HepG2 (cell line): Measurements from ENCODE around the gene TAF6. TPM values are rescaled to one million over a fixed set of nuclear protein-coding genes. Genes with fewer than 3 reads are reported as not detected.

Experiments
- GZF1 ChIP-seq: sonication (generic); formaldehyde crosslinking; IDR thresholded peaks from 2 replicates; pipeline ENCODE4 v1.5.1; 2020; ENCODE audit warnings: mild to moderate bottlenecking, missing genetic modification reagents
- JUN ChIP-seq: sonication (generic); formaldehyde crosslinking; IDR thresholded peaks from 2 replicates; pipeline ENCODE4 v1.4.0; 2020; ENCODE audit warnings: mild to moderate bottlenecking, missing genetic modification reagents
- KDM6A ChIP-seq: IDR thresholded peaks from 2 replicates; pipeline ENCODE4 v1.6.1; 2016; ENCODE audit warnings: low read depth
- MTERF4 ChIP-seq: sonication (generic); formaldehyde crosslinking; IDR thresholded peaks from 2 replicates; pipeline ENCODE4 v1.8.0; 2023; ENCODE audit warnings: mild to moderate bottlenecking, missing genetic modification reagents
- NR2F2 ChIP-seq: IDR thresholded peaks from 2 replicates; pipeline ENCODE4 v1.6.1; 2012; ENCODE audit warnings: low read depth, inconsistent platforms, borderline replicate concordance
- RFXANK ChIP-seq: IDR thresholded peaks from 2 replicates; pipeline ENCODE4 v1.6.1; 2016
- SKI ChIP-seq: fragments of 450-650 bp; IDR thresholded peaks from one replicate; pipeline ENCODE4 v1.6.1; 2018; ENCODE audit warnings: mild to moderate bottlenecking; ENCODE audit not compliant: partially characterized antibody
- SMAD9 ChIP-seq: sonication (generic); formaldehyde crosslinking; IDR thresholded peaks from 2 replicates; pipeline ENCODE4 v1.5.1; 2020; ENCODE audit warnings: mild to moderate bottlenecking, missing genetic modification reagents
- ZNF34 ChIP-seq: sonication (generic); formaldehyde crosslinking; IDR thresholded peaks from 2 replicates; pipeline ENCODE4 v1.4.0; 2020; ENCODE audit warnings: mild to moderate bottlenecking, missing genetic modification reagents, borderline replicate concordance
- ZNF558 ChIP-seq: sonication (generic); formaldehyde crosslinking; IDR thresholded peaks from 2 replicates; pipeline ENCODE4 v1.9.0; 2022; ENCODE audit warnings: mild to moderate bottlenecking, missing genetic modification reagents, borderline replicate concordance
- ZNF770 ChIP-seq: sonication (generic); formaldehyde crosslinking; IDR thresholded peaks from 2 replicates; pipeline ENCODE4 v1.5.0; 2020; ENCODE audit warnings: mild to moderate bottlenecking, missing genetic modification reagents
- ZSCAN21 ChIP-seq: sonication (generic); formaldehyde crosslinking; IDR thresholded peaks from 2 replicates; pipeline ENCODE4 v1.8.0; 2022; ENCODE audit warnings: mild to moderate bottlenecking, missing genetic modification reagents, moderate library complexity, borderline replicate concordance
- ZZZ3 ChIP-seq: sonication (generic); formaldehyde crosslinking; IDR thresholded peaks from 2 replicates; pipeline ENCODE4 v1.4.0; 2020; ENCODE audit warnings: missing genetic modification reagents, mild to moderate bottlenecking, borderline replicate concordance
- polyA plus RNA-seq, 8 experiments: library from polyadenylated mRNA; depleted of rRNA in 3 of 8; stranded (reverse) in 7 of 8; unstranded in 1 of 8; fragments of >200 nt; fragmentation: Illumina TruSeq in 4 of 8; extraction: Trizol in 4 of 8; gene quantifications; 2 replicates each; pipeline versions ENCODE4 v1.2.1 to v1.2.3, GENCODE V29; 2011 to 2016; ENCODE audit warnings: low read depth in 4 of 8, missing spikeins in 1 of 8, mixed read lengths in 1 of 8; ENCODE audit not compliant: insufficient read depth in 1 of 8
- total RNA-seq, 5 experiments: library from RNA; depleted of rRNA; stranded (reverse); fragments of >200 nt; fragmentation: Illumina TruSeq; extraction: Trizol; gene quantifications; 2 replicates each; pipeline ENCODE4 v1.2.3, GENCODE V29; 2016; ENCODE audit warnings: low read depth in 1 of 5
- TF ChIP-seq, protein P1 (sequence below): sonication (generic); formaldehyde crosslinking; IDR thresholded peaks from 2 replicates; pipeline ENCODE4 v1.4.0; 2020; ENCODE audit warnings: mild to moderate bottlenecking, missing genetic modification reagents
- TF ChIP-seq, protein P2 (sequence below): sonication (generic); formaldehyde crosslinking; IDR thresholded peaks from 2 replicates; pipeline ENCODE4 v1.4.0; 2020; ENCODE audit warnings: mild to moderate bottlenecking, low read depth, missing genetic modification reagents
- TF ChIP-seq, protein P3 (sequence below): sonication (generic); formaldehyde crosslinking; IDR thresholded peaks from 2 replicates; pipeline ENCODE4 v1.8.0; 2022; ENCODE audit warnings: mild to moderate bottlenecking, missing genetic modification reagents, moderate library complexity

The TAF6 gene
- total and polyA plus RNA-seq, 2 of the 13 experiments (the other 11 are each of a cell fraction or from before 2014, with no cell fraction given): 12.9 to 18.8 TPM

GRCh38 chr7:100126239-100126930 lies 7.2 kb upstream of the TAF6 start (continued):
- TF ChIP-seq ZNF770 (CRISPR knock-in tag) (peak; percentile 77), ZNF558 (CRISPR knock-in tag) (no peak), ZSCAN21 (CRISPR knock-in tag) (peak; percentile 22; the same call in 1 of the 2 replicates), RFXANK (CRISPR knock-in tag) (no peak), GZF1 (CRISPR knock-in tag) (no peak), ZNF34 (CRISPR knock-in tag) (no peak), SMAD9 (0 out of 2 replicates have a peak, but pooled peaks have one; percentile 9), MTERF4 (CRISPR knock-in tag) (peak; percentile 40; the same call in 1 of the 2 replicates), ZZZ3 (CRISPR knock-in tag) (no peak), KDM6A (no peak), SKI (peak; percentile 8), JUN (CRISPR knock-in tag) (0 out of 2 replicates have a peak, but pooled peaks have one; percentile 25), NR2F2 (no peak)
- TF ChIP-seq, protein P1, sequence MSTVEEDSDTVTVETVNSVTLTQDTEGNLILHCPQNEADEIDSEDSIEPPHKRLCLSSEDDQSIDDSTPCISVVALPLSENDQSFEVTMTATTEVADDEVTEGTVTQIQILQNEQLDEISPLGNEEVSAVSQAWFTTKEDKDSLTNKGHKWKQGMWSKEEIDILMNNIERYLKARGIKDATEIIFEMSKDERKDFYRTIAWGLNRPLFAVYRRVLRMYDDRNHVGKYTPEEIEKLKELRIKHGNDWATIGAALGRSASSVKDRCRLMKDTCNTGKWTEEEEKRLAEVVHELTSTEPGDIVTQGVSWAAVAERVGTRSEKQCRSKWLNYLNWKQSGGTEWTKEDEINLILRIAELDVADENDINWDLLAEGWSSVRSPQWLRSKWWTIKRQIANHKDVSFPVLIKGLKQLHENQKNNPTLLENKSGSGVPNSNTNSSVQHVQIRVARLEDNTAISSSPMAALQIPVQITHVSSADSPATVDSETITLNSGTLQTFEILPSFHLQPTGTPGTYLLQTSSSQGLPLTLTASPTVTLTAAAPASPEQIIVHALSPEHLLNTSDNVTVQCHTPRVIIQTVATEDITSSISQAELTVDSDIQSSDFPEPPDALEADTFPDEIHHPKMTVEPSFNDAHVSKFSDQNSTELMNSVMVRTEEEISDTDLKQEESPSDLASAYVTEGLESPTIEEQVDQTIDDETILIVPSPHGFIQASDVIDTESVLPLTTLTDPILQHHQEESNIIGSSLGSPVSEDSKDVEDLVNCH (CRISPR knock-in tag): no peak
- TF ChIP-seq, protein P2, sequence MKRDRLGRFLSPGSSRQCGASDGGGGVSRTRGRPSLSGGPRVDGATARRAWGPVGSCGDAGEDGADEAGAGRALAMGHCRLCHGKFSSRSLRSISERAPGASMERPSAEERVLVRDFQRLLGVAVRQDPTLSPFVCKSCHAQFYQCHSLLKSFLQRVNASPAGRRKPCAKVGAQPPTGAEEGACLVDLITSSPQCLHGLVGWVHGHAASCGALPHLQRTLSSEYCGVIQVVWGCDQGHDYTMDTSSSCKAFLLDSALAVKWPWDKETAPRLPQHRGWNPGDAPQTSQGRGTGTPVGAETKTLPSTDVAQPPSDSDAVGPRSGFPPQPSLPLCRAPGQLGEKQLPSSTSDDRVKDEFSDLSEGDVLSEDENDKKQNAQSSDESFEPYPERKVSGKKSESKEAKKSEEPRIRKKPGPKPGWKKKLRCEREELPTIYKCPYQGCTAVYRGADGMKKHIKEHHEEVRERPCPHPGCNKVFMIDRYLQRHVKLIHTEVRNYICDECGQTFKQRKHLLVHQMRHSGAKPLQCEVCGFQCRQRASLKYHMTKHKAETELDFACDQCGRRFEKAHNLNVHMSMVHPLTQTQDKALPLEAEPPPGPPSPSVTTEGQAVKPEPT (CRISPR knock-in tag): 0 out of 2 replicates have a peak, but pooled peaks have one; percentile 1
- TF ChIP-seq, protein P3, sequence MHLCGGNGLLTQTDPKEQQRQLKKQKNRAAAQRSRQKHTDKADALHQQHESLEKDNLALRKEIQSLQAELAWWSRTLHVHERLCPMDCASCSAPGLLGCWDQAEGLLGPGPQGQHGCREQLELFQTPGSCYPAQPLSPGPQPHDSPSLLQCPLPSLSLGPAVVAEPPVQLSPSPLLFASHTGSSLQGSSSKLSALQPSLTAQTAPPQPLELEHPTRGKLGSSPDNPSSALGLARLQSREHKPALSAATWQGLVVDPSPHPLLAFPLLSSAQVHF (CRISPR knock-in tag): peak; percentile 5; the same call in 1 of the 2 replicates
